GM18873 (cell line): ENCODE data around the gene NRSN2.

Experiments
- ATAC-seq: cut with Tn5 transposase; IDR thresholded peaks from one replicate; pipeline ENCODE4 v1.9.1; 2021; ENCODE audit warnings: mild to moderate bottlenecking, moderate library complexity, moderate number of reproducible peaks; ENCODE audit not compliant: unreplicated experiment, low FRiP score

Gene NRSN2, protein sequence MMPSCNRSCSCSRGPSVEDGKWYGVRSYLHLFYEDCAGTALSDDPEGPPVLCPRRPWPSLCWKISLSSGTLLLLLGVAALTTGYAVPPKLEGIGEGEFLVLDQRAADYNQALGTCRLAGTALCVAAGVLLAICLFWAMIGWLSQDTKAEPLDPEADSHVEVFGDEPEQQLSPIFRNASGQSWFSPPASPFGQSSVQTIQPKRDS

DNA sequence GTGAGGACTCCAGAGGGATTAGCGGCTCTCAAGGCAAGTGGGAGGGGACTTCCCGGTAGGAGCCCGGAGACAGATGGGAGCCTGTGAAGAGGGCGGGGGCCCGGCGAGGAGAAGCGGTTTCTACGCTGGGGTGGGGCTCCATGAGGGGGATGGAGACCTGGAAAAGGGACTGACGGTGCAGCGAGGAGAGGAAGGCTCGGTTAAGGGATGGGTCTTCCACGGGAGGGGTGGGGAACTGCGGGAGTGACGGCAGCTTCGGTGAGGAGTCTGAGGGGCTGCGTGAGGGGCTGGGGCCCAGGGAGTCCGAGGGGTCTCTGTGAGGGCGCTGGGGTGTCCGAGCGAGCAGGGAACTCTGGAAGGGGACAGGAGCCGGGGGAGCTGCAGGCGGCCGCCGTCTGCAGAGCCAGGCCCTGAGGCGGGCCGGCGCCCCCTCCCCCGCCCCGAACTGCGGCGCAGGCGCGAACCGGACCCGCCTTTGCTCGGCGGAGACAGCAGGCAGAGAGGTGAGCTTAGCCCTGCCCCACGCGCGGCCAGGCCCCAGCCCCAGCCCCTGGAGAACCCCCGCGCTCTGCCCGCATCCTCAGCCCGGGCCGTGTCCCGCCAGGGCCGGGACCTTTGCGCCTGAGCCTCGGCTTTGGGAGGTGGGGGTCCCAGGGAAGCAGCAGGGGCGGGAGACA is at the start of gene NRSN2:
NRSN2 (plus strand) TSS at position 472 of the 677 bp plus-strand sequence. CDS start 2,533 bp downstream, outside the sequence.
- ATAC-seq, result no peak

DNA sequence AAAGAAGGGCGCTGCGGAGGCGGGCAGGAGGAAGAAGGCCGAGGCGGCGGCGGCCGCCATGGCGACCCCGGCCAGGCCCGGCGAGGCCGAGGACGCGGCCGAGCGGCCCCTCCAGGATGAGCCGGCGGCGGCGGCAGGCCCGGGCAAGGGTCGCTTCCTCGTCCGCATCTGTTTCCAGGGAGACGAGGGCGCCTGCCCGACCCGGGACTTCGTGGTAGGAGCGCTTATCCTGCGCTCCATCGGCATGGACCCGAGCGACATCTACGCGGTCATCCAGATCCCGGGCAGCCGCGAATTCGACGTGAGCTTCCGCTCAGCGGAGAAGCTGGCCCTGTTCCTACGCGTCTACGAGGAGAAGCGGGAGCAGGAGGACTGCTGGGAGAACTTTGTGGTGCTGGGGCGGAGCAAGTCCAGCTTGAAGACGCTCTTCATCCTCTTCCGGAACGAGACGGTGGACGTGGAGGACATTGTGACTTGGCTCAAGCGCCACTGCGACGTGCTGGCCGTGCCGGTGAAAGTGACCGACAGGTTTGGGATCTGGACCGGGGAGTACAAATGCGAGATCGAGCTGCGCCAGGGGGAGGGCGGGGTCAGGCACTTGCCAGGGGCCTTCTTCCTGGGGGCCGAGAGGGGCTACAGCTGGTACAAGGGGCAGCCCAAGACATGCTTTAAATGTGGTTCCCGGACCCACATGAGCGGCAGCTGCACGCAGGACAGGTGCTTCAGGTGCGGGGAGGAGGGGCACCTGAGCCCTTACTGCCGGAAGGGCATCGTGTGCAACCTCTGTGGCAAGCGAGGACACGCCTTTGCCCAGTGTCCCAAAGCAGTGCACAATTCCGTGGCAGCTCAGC is 48.8 kb upstream of the NRSN2 start:
- peak; percentile 11 for ATAC-seq

DNA sequence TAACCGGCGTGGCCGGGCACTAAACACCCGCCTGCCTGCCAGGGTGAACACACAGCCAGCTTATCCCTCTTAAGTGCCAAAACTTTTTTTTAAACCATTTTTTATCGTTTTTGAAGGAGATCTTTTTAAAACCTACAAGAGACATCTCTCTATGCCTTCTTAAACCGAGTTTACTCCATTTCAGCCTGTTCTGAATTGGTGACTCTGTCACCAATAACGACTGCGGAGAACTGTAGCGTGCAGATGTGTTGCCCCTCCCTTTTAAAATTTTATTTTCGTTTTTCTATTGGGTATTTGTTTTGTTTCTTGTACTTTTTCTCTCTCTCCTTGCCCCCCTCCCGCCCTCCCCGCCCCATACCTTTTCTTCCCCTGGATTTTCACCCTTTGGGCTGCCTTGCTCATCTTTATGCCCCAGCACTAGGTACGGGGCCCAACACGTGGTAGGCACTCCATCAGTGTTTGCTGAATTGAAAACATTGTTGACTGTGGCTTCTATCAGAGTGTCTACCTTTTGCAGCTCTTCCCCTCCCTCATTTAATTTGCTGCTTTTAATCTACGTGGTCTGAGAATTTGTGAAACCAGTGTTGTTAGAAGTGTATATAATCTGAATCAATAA is 48.0 kb upstream of the NRSN2 start:
- no peak for ATAC-seq

- ATAC-seq, result no peak
Observed at GRCh38 chr20:300345-300990, 46.4 kb upstream of the NRSN2 start.

GRCh38 chr20:301886-302848 is 44.7 kb upstream of the NRSN2 start:
- no peak for ATAC-seq

DNA sequence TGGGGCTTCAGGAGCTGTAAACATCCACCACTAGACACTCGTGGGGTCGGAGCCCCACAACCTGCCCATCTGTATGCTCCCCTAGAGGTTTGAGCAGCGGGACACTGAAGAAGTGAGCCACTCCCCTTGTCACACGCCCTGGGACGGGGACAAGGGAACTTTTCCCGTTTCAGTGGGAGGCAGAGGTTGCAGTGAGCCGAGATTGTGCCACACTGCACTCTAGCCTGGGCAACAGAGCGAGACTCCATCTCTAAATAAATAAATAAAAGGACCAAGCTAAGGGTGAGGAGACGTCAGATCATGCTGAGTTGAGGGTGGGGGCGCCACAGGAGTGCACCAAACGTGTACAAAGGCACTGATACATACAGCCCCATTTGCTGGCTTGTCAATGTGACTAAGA is 41.2 kb upstream of the NRSN2 start:
- no peak for ATAC-seq

GRCh38 chr20:308427-309038 is 38.4 kb upstream of the NRSN2 start:
- no peak for ATAC-seq

GRCh38 chr20:309306-309840 is 37.5 kb upstream of the NRSN2 start:
- ATAC-seq, result no peak

GRCh38 chr20:309841-310644 is 36.9 kb upstream of the NRSN2 start:
- ATAC-seq, result no peak

DNA sequence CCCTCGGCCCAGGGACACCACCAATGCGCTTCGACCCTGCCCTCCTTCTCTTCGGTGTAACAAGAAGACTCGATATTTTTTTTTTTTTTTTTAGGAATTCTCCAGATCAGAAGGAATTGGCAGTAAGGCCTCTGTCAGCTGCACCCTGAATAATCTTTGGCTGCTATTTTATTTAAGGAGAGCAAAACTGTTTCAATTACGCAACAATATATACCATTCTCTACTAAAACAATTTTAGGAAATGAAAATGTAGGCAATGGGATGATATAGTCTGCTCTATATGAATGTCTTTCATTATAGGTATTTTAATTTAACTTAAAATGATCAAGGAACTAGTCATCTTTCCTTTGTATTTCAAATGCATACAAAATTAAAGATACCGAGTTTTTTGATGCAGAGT is 36.3 kb upstream of the NRSN2 start:
- ATAC-seq, result no peak

GRCh38 chr20:311609-312008 is 35.3 kb upstream of the NRSN2 start:
- no peak for ATAC-seq

- no peak for ATAC-seq
Observed at GRCh38 chr20:312067-312466, 34.8 kb upstream of the NRSN2 start.

- no peak for ATAC-seq
Observed at GRCh38 chr20:312866-313265, 34.0 kb upstream of the NRSN2 start.

GRCh38 chr20:313402-313801 is 33.5 kb upstream of the NRSN2 start:
- no peak for ATAC-seq

GRCh38 chr20:313948-314347 is 33.0 kb upstream of the NRSN2 start:
- ATAC-seq, result no peak

DNA sequence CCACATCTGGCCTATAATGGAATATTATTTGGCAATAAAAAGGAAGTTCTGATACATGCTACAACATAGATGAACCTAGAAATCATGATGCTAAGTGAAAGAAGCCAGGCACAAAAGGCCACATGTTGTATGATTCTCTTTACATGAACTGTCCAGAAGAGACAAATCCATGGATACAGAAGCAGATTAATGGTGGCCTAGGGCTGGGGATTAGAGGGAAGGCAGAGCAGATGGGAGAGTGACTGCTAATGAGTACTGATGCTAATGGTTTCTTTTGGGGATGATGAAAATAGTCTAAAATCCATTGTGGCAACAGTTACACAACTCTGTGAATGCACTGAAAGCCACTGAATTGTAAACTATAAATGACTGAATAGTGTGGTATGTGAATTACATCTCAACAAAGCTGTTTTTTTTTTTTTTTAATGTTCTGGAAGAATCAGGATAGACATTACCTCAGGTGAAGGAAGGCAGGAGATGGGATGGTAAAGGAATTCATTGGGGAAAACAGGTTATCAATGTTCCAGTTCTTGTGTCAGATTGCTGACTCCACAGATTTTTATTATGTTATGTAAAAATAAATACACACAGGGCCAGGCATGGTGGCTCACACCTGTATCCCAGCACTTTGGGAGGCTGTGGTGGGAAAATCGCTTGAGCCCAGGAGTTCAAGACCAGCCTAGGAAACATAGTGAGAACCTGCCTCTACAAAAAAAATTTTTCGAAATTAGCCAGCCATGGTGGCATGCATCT is 30.4 kb upstream of the NRSN2 start:
- no peak for ATAC-seq
